Measurements from ENCODE around the gene DGLUCY. TPM values are rescaled to one million over a fixed set of nuclear protein-coding genes. Genes with fewer than 3 reads are reported as not detected.

The DGLUCY gene
- total RNA-seq, 1 donor = 23.2 TPM

GRCh38 chr14:91250912-91251311, 137.0 kb downstream of the DGLUCY start:
- no peak overlapping the region for H3K4me3 ChIP-seq (ENCODE audit: low read length)
- H3K9me3 ChIP-seq (ENCODE audit: low read depth, low read length) = no peaks in the 10 kb centered on the region
- H3K27me3 ChIP-seq (ENCODE audit: insufficient read depth, low read length) = no peaks in the 10 kb centered on the region
- H3K4me1 ChIP-seq (ENCODE audit: insufficient read depth, low read length) = peaks cover 84% of the 10 kb centered on the region

DNA sequence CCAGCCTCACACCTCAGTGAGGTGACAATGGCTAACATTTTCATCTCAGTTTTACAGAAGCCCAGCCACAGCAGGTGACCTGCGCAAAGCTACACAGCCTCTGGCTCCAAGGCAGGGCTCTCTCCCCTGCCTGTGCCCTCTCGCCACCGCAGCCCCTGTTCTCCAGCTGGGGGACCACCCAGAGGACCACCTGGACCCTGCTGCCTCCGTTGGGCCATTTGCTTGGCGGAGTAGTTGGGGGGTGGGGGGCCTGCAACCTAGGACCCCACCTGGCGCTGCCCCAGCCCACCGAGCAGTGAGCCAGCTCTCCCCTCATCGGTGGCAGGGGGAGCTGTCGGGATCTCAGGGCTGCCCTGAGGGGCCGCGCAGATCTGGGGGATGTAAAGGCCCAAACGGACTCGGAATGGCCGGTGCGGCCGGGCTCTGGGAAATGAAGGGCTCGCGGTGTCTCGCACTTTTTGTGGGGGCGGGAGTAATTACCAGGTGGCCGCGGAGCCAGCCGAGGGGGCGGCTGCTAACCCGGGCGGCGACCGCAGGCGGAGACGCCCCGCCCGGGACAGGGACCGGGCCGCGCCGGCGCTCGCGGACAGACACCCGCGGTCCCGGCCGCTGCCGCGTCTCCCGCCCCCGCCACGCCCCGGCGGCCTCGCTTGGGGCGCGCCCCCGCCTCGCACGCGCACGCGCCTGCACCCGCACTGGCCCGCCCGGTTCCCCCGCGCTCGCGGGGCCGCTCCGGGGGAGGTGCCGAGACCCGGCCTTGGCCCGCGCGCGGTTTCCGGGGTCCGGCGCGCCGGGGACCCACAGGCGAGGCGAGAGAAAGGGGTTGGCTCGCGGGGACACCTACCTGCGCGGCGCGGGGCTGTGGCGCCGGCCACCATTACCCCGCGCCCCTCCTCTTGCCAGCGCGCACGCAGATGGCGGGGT, 139.3 kb downstream of the DGLUCY start:
- Histone ChIP-seq H3K27me3 (ENCODE audit: insufficient read depth, low read length) (no peaks in the 10 kb centered on the region), H3K4me1 (ENCODE audit: insufficient read depth, low read length) (peaks cover 66% of the 10 kb centered on the region), H3K9me3 (ENCODE audit: low read depth, low read length) (no peaks in the 10 kb centered on the region), H3K4me3 (ENCODE audit: low read length) (peak overlapping the region; percentile 36)

GRCh38 chr14:91253795-91254323, 140.0 kb downstream of the DGLUCY start:
- peaks cover 61% of the 10 kb centered on the region for H3K4me1 ChIP-seq (ENCODE audit: insufficient read depth, low read length)

DNA sequence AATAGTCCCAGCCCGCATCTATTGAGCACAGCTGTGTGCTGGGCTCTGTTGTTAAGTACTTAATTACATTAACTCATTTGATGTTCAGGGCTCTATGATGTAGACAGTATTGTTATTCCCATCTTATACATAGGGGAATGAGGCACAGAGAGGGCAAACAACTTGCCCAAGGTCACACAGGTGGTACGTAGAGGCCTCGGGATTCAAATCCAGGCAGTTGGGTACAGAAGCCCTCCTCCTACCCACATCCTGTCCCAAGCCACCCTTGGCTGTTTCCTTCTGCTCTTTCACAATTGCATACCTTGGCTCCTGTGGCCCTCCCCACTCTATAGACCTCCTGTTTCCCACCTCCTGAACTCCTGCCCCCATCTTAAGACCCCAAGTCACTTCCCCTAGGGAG, 140.6 kb downstream of the DGLUCY start:
- Histone ChIP-seq H3K9me3 (ENCODE audit: low read depth, low read length) (no peaks in the 10 kb centered on the region), H3K27me3 (ENCODE audit: insufficient read depth, low read length) (no peaks in the 10 kb centered on the region), H3K4me3 (ENCODE audit: low read length) (no peak overlapping the region), H3K4me1 (ENCODE audit: insufficient read depth, low read length) (peaks cover 55% of the 10 kb centered on the region)

More at GRCh38 chr14:91253795-91254323, 140.0 kb downstream of the DGLUCY start:
- H3K9me3 ChIP-seq (ENCODE audit: low read depth, low read length) = no peaks in the 10 kb centered on the region
- peak overlapping the region; percentile 36 for H3K4me3 ChIP-seq (ENCODE audit: low read length)
- no peaks in the 10 kb centered on the region for H3K27me3 ChIP-seq (ENCODE audit: insufficient read depth, low read length)

GRCh38 chr14:91255026-91255695, 141.3 kb downstream of the DGLUCY start:
- H3K4me3 ChIP-seq (ENCODE audit: low read length) = no peak overlapping the region
- no peaks in the 10 kb centered on the region for H3K27me3 ChIP-seq (ENCODE audit: insufficient read depth, low read length)
- peaks cover 48% of the 10 kb centered on the region for H3K4me1 ChIP-seq (ENCODE audit: insufficient read depth, low read length)
- H3K9me3 ChIP-seq (ENCODE audit: low read depth, low read length) = no peaks in the 10 kb centered on the region

- H3K4me3 ChIP-seq (ENCODE audit: low read length) = no peak overlapping the region
- no peaks in the 10 kb centered on the region for H3K9me3 ChIP-seq (ENCODE audit: low read depth, low read length)
- peaks cover 39% of the 10 kb centered on the region for H3K4me1 ChIP-seq (ENCODE audit: insufficient read depth, low read length)
- no peaks in the 10 kb centered on the region for H3K27me3 ChIP-seq (ENCODE audit: insufficient read depth, low read length)
Observed at GRCh38 chr14:91256661-91257060, 142.8 kb downstream of the DGLUCY start.

DNA sequence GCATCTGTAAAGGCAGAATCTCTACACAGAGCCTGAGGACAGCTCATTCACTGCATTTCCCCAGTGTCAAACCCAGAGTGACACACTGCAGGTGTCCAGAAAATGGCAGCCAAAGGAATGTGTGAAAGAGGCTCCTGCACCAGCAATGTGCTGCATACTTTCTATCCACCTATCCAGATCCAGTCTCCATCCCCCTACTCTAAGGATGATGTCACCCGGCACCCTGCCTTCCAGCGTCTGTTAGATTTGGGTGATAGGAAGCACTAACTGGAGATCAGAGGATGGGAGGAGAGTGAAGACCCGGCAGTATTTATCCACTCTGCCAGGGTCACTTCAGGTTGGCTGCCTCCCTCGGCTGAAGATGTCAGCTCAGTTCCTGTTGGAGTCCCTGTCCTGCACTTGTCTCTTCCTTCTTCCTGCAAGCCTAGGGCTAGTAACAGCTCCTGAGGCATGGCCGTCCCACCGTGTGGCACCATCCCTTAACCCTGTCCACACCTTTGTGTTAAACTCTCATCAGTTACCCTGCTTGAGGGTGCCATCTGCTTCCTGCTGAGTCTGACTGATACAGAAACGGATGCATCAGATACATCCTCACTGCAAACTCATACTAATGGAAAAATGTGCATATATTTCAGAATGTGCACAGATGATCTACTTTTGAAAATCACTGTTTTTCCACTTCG, 143.6 kb downstream of the DGLUCY start:
- H3K4me1 ChIP-seq (ENCODE audit: insufficient read depth, low read length) = peaks cover 31% of the 10 kb centered on the region
- no peaks in the 10 kb centered on the region for H3K27me3 ChIP-seq (ENCODE audit: insufficient read depth, low read length)
- H3K9me3 ChIP-seq (ENCODE audit: low read depth, low read length) = no peaks in the 10 kb centered on the region
- no peak overlapping the region for H3K4me3 ChIP-seq (ENCODE audit: low read length)

DNA sequence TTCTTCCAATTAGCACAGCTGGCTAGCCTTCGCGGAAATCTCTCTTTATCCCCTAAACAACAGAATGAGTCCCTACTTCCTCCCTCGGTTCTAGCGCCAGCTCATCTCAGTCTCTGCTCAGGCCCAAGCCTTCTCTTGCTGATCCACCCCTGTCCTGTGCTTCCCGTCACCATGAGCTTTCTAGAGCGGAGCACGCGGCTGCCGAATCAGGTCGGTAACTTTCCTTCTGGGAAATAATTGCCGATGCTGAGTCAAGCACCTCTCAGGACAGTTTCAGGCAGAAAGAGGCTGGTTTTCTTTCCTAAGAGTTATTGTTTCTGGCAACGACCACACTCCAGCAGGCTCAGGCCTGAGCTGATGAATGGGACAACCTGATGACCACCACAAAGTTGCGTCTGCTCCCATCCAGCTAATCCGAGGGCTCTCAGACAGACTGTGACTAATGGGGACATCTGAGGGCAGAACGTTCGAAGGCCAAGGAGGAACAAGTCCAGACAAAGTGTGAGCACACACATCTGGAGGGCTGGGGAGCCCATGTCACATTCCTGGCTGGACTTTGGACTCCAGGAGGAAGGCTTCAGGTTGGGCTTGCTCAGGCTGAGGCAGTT, 144.2 kb downstream of the DGLUCY start:
- Histone ChIP-seq H3K9me3 (ENCODE audit: low read depth, low read length) (no peaks in the 10 kb centered on the region), H3K4me1 (ENCODE audit: insufficient read depth, low read length) (peaks cover 24% of the 10 kb centered on the region), H3K27me3 (ENCODE audit: insufficient read depth, low read length) (peaks cover under 1% of the 10 kb centered on the region), H3K4me3 (ENCODE audit: low read length) (no peak overlapping the region)

- no peak overlapping the region for H3K4me3 ChIP-seq (ENCODE audit: low read length)
- no peaks in the 10 kb centered on the region for H3K9me3 ChIP-seq (ENCODE audit: low read depth, low read length)
- peaks cover 23% of the 10 kb centered on the region for H3K4me1 ChIP-seq (ENCODE audit: insufficient read depth, low read length)
- H3K27me3 ChIP-seq (ENCODE audit: insufficient read depth, low read length) = peaks cover 8% of the 10 kb centered on the region
Observed at GRCh38 chr14:91258876-91259275, 145.0 kb downstream of the DGLUCY start.

DNA sequence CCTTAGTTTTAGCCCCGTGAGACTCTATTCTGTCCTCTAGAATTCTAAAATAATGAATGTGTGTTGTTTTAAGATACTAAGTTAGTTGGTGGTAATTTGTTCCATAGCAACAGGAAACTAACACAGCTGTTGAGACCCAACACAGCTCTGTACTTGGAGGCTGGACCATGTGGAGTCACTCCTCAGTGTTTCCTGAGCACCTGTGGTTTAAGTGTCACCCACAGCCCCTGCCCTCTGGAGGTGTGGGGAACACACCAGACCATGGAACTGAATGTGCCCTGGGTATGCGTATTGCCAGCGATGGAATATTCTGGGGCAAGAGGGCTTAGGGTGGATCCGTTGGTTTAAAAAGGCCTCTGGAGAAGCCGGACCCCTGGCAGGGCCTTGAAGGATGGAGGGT, 147.2 kb downstream of the DGLUCY start:
- peaks cover 19% of the 10 kb centered on the region for H3K27me3 ChIP-seq (ENCODE audit: insufficient read depth, low read length)
- H3K4me1 ChIP-seq (ENCODE audit: insufficient read depth, low read length) = peaks cover 21% of the 10 kb centered on the region
- H3K4me3 ChIP-seq (ENCODE audit: low read length) = no peak overlapping the region
- no peaks in the 10 kb centered on the region for H3K9me3 ChIP-seq (ENCODE audit: low read depth, low read length)

DNA sequence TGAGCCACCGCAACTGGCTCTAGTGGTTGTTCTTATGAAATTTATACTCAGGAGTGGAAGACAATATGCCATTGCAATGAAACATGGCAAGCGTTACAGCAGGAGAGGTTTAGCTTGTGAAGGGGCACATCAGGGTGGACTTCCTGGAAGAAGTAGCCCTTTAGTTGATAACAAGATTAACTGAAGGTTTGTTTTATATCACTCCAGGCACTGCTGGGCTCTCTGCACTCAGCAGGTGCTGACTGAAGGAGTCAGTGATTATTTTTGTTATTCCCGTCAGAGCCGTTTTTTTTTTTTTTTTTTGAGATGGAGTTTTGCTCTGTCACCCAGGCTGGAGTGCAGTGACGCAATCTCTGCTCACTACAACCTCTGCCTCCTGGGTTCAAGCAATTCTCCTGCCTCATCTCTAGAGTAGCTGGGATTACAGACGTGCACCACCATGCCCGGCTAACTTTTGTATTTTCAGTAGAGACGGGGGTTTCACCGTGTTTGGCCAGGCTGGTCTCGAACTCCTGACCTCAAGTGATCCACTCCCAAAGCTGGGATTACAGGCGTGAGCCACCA, 148.2 kb downstream of the DGLUCY start:
- H3K27me3 ChIP-seq (ENCODE audit: insufficient read depth, low read length) = peaks cover 19% of the 10 kb centered on the region
- H3K9me3 ChIP-seq (ENCODE audit: low read depth, low read length) = no peaks in the 10 kb centered on the region
- H3K4me1 ChIP-seq (ENCODE audit: insufficient read depth, low read length) = peaks cover 21% of the 10 kb centered on the region
- H3K4me3 ChIP-seq (ENCODE audit: low read length) = no peak overlapping the region

DNA sequence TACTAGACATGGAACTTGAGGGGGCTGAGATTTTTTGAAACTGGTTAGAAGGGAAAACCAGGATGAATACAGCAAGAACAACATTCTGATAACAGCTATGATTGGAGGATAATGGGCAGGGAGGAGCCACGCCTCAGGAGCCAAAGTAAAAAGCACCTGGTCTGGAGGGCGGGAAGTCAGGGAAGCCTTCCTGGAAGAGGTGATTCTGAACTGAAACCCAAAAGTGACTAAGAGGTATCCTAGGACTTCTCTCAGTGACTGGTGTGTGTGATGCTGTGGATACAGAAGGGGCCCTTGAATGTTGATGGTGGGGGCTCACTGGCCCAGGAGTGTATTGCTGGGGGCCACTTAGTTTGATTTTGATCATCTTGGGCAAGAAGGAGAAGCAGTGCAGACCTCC, 149.5 kb downstream of the DGLUCY start:
- peaks cover 19% of the 10 kb centered on the region for H3K27me3 ChIP-seq (ENCODE audit: insufficient read depth, low read length)
- H3K4me1 ChIP-seq (ENCODE audit: insufficient read depth, low read length) = peaks cover 21% of the 10 kb centered on the region
- no peak overlapping the region for H3K4me3 ChIP-seq (ENCODE audit: low read length)
- no peaks in the 10 kb centered on the region for H3K9me3 ChIP-seq (ENCODE audit: low read depth, low read length)

DNA sequence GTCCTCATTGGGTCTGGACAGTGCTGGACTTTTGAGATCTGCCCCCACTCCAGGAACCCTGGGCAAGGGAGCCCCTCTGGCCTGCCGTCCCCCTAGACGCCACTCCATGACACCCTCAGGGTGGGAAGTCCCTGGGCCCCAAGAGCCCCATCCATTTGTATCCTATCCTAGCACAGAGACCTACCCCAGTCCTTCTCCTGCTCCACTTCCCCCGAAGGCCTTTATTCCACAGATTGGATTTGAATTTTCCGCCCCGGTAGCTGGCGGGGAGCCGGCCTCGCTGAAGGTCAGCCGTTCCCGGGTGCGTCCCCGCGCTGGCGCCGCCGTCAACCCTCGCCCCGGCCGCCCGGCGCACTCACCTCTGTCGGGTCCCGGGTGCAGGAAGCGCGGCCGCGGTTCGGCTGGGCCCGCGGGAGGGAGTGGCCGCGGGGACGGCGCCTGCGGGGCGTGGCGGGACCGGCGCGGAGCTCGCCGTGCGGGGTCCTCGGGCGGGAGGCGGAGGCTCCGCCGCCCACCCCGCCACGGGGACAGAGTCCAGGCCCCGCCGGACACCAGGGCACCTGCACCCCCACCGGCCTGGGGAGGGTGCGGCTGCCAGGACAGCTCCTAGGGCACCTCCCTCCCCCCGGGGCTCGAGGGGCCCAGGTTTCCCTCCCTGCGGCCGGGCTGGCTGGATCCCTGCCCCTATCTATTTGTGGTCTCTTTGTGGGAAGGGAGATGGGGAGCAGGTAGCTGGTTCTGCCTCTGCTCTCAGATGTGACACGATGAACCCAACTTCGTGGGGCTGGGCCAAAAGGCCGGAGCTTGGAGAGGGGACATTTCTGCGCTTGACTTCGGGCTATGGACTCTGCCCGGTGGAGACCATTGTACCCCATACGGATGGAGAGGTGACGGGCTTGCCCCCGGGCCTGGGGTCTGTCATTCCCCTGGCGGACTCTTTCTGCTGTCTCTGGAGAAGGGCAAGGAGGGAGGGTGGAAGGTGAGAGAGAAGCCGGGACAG, 150.6 kb downstream of the DGLUCY start:
- Histone ChIP-seq H3K9me3 (ENCODE audit: low read depth, low read length) (no peaks in the 10 kb centered on the region), H3K4me3 (ENCODE audit: low read length) (no peak overlapping the region), H3K4me1 (ENCODE audit: insufficient read depth, low read length) (peaks cover 21% of the 10 kb centered on the region), H3K27me3 (ENCODE audit: insufficient read depth, low read length) (peaks cover 19% of the 10 kb centered on the region)
